GM10248 (cell line): ENCODE data around the gene UPK2.

ENCODE experiments used
- CTCF ChIA-PET: fragments of 300-600 bp; sonication (Branson Sonifier 250); formaldehyde crosslinking; extraction: SDS; loops from one replicate; lab custom pipeline; 2021; ENCODE audit warnings: antibody characterized with exemption; lab: Yijun Ruan, JAX
- POLR2A ChIA-PET: fragments of 350-650 bp; sonication (Branson Sonifier 250); formaldehyde crosslinking; extraction: SDS; loops from one replicate; lab custom pipeline; 2020; ENCODE audit warnings: antibody characterized with exemption; lab: Yijun Ruan, JAX
- DNase-seq: peaks from one replicate; pipeline ENCODE4 v3.0.0; 2012; ENCODE audit errors: extremely low spot score
- TF ChIP-seq, protein P1 (sequence below): IDR thresholded peaks from 2 replicates; pipeline ENCODE4 v1.5.1; 2012; ENCODE audit warnings: mild to moderate bottlenecking, low read depth; ENCODE audit errors: extremely low read depth, missing control alignments, control extremely low read depth

UPK2 gene

DNA sequence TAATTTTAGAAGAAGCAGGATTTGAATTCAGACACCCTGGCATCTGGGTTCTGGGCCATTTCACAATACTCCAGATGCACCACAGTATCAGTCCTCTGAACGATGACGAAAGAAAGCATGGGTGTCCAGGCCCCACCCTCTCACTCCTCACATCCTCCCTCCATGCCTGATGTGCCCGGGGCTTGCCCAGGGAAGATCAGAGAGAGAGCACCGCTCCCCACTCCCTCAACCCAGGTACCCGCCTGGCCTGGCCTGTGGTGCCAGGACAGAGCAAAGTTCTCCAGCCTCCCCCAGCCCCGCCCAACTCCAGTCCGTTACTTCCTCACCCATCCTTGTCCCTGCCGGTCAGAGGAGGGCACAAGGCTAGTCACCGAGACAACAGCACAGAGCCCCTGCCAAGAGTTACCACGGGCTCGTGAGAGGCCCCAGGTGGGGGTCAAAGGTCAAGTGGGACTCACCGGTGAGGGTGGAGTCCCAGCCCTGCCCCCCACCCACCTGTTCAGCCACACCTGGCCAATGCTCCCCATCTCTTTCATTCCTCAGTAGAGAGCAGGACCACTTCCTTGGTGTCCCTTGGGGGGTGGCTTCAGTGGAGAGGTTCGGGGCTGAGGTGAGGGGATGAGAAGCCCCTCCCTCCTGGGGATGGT is 38.5 kb upstream of the UPK2 start:
- ChIA-PET CTCF (interaction anchor here (1.7 to 1.9 kb wide), 2 partner anchors 9 to 228 kb away, joined by 4 read pairs; no protein-coding TSS in a partner anchor), POLR2A (interaction anchor here (0.5 kb wide), 1 partner anchor 49 kb away, joined by 3 read pairs; no protein-coding TSS in a partner anchor)
- TF ChIP-seq, protein P1, sequence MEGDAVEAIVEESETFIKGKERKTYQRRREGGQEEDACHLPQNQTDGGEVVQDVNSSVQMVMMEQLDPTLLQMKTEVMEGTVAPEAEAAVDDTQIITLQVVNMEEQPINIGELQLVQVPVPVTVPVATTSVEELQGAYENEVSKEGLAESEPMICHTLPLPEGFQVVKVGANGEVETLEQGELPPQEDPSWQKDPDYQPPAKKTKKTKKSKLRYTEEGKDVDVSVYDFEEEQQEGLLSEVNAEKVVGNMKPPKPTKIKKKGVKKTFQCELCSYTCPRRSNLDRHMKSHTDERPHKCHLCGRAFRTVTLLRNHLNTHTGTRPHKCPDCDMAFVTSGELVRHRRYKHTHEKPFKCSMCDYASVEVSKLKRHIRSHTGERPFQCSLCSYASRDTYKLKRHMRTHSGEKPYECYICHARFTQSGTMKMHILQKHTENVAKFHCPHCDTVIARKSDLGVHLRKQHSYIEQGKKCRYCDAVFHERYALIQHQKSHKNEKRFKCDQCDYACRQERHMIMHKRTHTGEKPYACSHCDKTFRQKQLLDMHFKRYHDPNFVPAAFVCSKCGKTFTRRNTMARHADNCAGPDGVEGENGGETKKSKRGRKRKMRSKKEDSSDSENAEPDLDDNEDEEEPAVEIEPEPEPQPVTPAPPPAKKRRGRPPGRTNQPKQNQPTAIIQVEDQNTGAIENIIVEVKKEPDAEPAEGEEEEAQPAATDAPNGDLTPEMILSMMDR: no peak
- DNase-seq: no peak

DNA sequence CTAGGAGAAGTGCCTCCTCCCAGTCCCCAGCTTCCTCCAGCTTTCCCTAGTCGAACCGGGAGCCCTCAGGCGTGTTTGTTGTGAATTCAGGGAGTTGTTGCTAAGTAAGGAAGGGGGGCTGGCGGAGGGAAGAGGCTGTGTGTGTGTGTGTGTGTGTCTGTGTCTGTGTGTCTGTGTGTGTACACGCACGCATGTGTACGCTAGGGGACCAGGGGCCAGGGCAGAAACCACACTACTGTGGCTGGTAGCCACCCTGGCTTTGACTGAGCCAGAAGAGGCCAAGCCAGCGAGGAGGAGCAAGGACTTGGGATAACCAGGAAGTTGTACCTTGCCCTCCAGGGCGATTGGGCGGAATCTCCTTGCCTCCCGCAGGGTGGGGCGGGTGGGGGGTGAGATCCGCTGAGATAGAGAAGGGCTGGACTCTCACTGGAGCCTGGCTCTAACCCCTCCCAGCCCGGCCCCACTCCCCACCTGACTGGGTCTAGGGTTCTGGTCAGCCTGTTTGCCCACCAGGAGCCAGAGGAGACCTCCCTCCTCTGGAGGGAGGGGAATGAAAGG is 37.9 kb upstream of the UPK2 start:
- TF ChIP-seq, protein P1: no peak
- no peak for DNase-seq
- ChIA-PET CTCF (interaction anchor here (1.7 kb wide), 1 partner anchor 228 kb away, joined by 4 read pairs; no protein-coding TSS in a partner anchor), POLR2A (no interaction called here)

DNA sequence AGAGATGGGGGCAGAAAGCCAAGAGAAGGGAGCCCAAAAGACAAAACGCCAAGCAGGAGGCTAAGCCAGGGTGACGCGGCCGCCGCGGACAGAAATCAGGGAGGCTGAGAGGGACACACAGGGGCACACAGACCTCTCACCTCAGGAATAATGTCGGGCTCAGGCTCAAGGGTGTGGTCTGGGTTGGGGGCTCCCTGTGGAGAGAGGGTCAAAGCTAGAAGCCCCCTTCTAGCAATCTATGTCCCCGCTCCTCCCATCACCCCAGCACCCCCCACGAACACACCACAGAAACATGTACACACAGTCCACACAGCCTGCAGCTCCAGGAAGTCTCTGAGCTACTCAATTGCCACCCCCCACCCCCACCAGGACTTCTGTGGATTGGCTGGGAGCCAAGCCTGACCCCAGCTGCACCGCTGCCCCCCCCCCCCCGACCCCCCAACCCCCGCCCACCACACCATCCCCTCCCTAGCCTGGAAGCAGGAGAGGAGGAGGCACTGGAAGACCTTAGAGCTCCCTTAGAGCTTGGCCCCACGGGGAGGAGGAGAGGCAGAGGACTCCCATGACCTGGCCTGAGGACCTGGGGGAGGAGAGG is 37.3 kb upstream of the UPK2 start:
- TF ChIP-seq, protein P1: no peak
- ChIA-PET CTCF (no interaction called here), POLR2A (no interaction called here)
- DNase-seq: no peak

GRCh38 chr11:118921121-118921928 is 34.8 kb upstream of the UPK2 start:
- TF ChIP-seq, protein P1: no peak
- no peak for DNase-seq
- CTCF ChIA-PET: interaction anchor here (0.9 to 3.6 kb wide), 2 partner anchors 8 to 11 kb away, joined by 4 to 53 read pairs; no protein-coding TSS in a partner anchor
- POLR2A ChIA-PET: interaction anchor here (0.6 kb wide), 1 partner anchor 221 kb away, joined by 3 read pairs; no protein-coding TSS in a partner anchor

GRCh38 chr11:118921929-118922744 is 34.0 kb upstream of the UPK2 start:
- DNase-seq: no peak
- ChIA-PET POLR2A (interaction anchor here (0.6 kb wide), 1 partner anchor 222 kb away, joined by 3 read pairs; no protein-coding TSS in a partner anchor), CTCF (interaction anchor here (0.9 to 3.6 kb wide), 4 partner anchors 8 to 131 kb away, joined by 3 to 53 read pairs (median 4); partner anchors contain the start of gene DDX6)
- TF ChIP-seq, protein P1: no peak
